ENCODE results near the gene MACF1.
"Not testable (repeated sequence)": the region's sequence is repeated elsewhere in the genome, so short reads cannot be mapped to it uniquely, and the experiment has no call there.

The MACF1 gene

GRCh38 chr1:39474810-39475209 is 270.3 kb downstream of the MACF1 start:
- no peak for DNase-seq

- not testable (repeated sequence) for DNase-seq
These were observed 271.1 kb downstream of the MACF1 start for GRCh38 chr1:39475551-39475950.

- DNase-seq = no peak
These were observed 273.8 kb downstream of the MACF1 start for GRCh38 chr1:39478126-39478915.

GRCh38 chr1:39481289-39481688 is 276.8 kb downstream of the MACF1 start:
- DNase-seq = no peak

GRCh38 chr1:39483276-39483675 is 278.8 kb downstream of the MACF1 start:
- DNase-seq = no peak

GRCh38 chr1:39484564-39484963 is 280.1 kb downstream of the MACF1 start:
- no peak for DNase-seq

GRCh38 chr1:39485046-39485803 is 280.7 kb downstream of the MACF1 start:
- DNase-seq = no peak

GRCh38 chr1:39488012-39488545 is 283.6 kb downstream of the MACF1 start:
- no peak for DNase-seq

- DNase-seq = peak; percentile 47
These were observed 284.5 kb downstream of the MACF1 start for GRCh38 chr1:39488793-39489566.

GRCh38 chr1:39489567-39490239 is 285.2 kb downstream of the MACF1 start:
- DNase-seq = no peak

- DNase-seq = no peak
These were observed 286.2 kb downstream of the MACF1 start for GRCh38 chr1:39490596-39491145.

- DNase-seq = peak; percentile 78
These were observed 286.8 kb downstream of the MACF1 start, which contains the start of gene BMP8A for GRCh38 chr1:39491146-39491921. BMP8A (plus strand) TSS chr1:39491636; CDS start chr1:39491992, 356 bp downstream.

GRCh38 chr1:39492118-39493042 is 287.9 kb downstream of the MACF1 start:
- not testable (repeated sequence) for DNase-seq

- DNase-seq = not testable (repeated sequence)
These were observed 288.7 kb downstream of the MACF1 start for GRCh38 chr1:39493043-39493810.

- DNase-seq = no peak
These were observed 290.3 kb downstream of the MACF1 start for GRCh38 chr1:39494671-39495410.

GRCh38 chr1:39496520-39496919 is 292.0 kb downstream of the MACF1 start:
- not testable (repeated sequence) for DNase-seq

GRCh38 chr1:39497585-39497984 is 293.1 kb downstream of the MACF1 start:
- no peak for DNase-seq

- not testable (repeated sequence) for DNase-seq
These were observed 293.7 kb downstream of the MACF1 start for GRCh38 chr1:39498096-39498710.

All from hematopoietic multipotent progenitor cell treated with erythropoietin and hydrocortisone succinate and interleukin-3 and kit ligand, for 4 days (in vitro differentiated cells).